ENCODE measurements around the gene TMEM184B.
"Not testable (repeated sequence)": the region's sequence is repeated elsewhere in the genome, so short reads cannot be mapped to it uniquely, and the experiment has no call there.

The TMEM184B gene

DNA sequence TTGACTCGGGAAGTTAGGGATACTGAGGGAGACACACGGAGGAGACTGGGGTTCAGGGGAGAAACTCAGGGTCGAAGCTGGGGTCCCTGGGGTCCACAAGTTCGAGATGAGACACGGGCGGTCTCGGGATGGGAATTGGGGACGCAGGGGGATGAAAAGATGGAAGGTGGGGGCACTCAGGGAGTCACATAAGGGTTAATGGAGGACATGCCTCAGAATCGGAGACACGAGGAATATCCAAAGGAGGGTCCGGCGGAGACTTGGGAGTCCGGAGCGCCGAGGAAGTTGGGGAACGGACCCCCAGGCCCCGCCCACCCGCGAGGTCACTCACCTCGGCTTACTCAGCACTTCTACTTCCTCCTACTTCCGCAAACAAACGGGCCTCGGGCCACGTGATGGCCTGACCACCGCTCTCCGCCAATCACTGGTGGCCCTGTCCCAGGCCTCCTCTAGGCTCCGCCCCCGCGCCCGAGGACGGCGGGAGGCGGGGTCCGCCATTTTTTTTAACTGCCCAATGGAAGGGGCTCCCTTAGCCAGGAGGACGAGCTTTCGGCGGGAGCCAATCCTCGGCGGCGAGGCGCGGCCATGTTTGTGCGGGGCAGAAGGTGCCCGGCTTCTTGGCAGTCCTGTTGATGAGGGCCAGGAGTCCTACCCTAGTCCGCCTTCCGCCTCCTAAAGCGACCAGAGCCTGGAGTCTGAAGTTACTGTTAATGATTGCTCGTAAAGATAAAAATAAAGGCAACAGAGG, 91.2 kb downstream of the TMEM184B start, which contains the start of gene PLA2G6:
TSS of gene PLA2G6 (minus strand) at position 378 of the 748 bp plus-strand sequence. CDS start 12,404 bp downstream, outside the sequence.
- peak; percentile 91 to 98 (median 94) for DNase-seq (ENCODE audit: low read depth in 3 of 3)

DNA sequence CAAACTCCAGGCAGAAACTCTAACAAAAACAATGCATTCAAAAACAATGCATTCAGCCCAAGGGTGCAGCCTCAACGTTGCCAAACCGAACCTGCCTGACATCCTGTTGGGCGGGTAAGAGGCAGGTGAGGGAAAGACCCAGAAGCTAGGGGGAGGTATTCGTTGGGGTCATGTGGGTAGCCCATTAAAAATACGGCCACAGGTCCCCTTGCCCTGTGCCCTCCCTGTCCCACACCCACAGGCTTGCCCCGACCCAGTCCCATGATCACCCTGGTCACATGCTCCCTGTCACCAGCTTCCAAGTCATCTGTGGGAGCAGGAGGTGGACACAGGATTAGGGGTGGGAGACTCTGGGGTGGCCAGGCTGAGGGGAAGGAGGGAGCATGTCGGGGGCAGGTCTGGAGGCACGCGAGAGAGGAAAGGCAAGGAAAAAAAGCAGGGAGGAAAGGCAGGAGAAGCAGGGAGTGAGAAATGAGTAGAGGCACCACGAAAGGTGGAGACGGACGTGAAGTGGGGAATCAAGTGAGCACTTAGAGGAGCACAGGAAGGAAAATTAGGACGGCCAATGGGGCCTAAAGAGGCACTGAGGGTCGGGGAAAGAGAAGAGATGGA, 91.9 kb downstream of the TMEM184B start:
- no peak for DNase-seq (ENCODE audit: low read depth in 3 of 3)

DNA sequence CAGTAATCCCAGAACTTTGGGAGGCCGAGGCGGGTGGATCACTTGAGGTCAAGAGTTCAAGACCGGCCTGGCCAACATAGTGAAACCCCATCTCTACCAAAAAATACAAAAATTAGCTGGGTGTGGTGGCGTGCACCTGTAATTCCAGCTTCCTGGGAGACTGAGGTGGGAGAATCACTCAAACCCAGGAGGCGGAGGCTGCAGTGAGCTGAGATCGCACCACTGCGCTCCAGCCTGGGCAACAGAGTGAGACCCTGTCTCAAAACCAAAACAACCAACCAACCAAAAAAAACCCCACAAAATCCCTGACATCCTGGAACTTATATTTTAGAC, 94.2 kb downstream of the TMEM184B start:
- not testable (repeated sequence) for DNase-seq (ENCODE audit: low read depth in 3 of 3)

DNA sequence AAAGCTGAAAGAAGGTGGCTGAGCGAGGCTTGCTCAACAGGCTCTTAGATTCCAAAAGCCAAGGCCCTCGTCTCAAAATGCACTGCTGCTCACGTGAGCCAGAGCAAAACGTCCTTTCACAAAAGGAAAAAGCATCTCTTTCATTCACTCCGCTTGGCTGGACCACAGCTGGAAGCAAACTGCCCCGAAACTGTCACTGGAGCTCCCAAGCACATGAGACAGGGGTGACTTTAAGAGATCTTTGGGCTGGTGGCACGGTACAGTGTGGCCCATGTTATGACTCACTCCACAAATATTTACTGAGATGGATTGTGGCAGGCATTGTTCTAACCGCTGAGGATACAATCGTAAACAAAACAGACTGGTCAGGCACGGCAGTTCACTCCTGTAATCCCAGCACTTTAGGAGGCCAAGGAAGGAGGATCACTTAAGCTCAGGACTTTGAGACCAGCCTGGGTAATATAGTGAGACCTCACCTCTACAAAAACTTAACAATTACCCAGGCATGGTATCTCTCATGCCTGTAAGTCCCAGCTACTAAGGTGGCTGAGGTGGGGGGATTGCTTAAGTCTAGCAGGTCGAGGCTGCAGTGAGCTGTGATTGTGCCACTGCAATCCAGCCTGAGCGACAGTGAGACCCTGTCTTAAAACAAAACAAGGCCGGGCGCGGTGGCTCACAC, 94.7 kb downstream of the TMEM184B start:
- no peak for DNase-seq (ENCODE audit: low read depth in 3 of 3)

DNA sequence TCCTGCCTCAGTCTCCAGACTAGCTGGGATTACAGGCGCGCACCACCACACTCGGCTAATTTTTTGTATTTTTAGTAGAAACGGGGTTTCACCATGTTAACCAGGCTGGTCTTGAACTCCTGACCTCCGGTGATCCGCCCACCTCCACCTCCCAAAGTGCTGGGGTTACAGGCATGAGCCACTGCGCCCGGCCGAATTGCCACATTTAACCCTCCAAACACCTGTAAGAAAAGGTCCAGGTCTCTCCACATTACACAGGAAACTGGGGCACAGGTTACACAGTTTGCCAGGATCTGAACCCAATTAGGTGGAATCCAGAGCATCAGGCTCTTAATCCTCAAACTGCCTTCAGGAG, 95.3 kb downstream of the TMEM184B start:
- DNase-seq (ENCODE audit: low read depth in 3 of 3) = not testable (repeated sequence)

DNA sequence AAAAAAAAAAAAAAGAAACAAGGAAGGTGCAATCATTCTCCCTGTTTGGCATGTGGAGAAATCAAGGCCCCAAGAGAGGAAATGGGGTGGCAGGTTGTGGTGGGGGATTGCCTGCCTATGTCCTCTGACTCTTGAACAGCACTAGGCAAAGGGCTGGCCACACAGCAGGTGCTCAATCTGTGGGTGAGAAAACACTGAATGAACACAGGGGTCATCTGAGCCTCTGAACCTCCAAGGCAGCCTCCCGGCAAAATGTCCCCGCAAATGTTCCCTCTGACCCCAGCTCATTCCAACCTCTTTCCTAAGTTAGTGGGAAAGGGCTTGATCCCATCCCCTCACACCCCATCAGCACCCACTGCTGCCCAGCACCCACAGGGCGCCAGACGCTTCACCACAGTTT, 95.8 kb downstream of the TMEM184B start:
- no peak for DNase-seq (ENCODE audit: low read depth in 3 of 3)

DNA sequence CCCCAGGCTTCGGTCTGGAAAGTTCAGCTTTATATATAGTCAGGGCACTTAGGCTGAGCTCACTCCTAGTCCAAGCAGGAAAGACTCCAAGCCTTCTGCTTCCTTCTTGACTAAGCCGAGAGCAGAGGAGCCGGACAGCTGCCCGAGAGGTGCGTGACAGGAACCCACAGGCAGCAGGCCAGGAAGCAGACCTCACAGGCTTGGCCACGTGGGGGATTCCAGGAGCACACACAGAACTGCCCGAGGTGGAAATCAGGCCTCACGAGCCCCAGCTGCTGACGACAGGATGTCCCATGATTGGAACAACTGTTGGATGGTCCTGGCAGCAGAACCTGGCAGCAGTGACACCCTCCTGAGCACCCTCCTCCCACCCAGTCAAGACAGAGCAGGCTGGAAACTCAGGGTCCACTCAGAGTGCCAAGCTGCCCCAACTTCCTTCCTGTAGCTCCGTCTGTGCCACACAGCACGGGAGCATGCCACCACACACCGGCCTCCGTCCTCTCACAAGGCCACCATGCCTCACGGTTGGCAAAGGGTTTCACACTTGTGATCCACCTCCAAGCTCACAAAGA, 96.6 kb downstream of the TMEM184B start:
- DNase-seq (ENCODE audit: low read depth in 3 of 3) = no peak

DNA sequence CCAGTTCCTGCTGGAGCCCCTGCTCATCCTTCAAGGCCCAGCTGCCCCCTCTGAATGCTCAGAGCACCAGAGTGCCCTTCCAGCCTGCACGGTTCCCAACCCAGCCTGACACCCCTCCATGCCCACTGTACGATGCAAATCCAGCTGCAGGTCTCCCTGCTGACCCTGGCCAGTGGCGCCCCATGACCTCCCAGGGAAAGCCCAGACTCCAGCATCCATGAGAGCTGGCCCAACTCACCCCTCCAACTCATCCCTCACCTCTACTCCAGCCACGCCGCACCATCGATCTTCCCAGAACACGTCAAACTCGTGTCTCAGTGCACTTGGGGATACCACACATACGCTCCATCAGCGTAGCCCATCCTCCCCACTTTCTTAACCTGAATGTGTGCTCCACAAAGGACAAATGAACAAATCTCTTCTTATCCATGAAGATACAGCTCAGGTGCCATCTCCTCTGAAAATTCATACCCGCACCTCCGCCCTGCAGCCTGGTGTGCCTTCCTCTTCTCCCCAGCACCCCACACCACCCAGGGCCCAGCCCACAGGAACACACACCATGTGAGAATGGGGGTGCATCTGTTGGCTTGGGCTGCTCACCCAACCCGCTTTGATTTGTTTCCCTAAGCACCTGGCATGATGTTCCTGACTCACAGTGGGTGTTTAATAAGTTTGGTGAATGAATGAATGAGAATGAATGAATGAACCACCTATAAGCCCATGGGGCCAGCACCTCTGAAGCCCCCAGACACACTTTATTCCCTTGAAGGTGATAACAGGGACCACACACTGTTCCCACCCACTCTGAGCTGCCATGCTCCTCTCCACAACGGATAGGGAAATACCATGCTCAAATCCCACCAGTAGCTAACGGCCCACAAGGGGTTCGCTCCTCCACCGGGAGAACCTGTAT, 97.3 kb downstream of the TMEM184B start:
- DNase-seq (ENCODE audit: low read depth in 3 of 3) = no peak

DNA sequence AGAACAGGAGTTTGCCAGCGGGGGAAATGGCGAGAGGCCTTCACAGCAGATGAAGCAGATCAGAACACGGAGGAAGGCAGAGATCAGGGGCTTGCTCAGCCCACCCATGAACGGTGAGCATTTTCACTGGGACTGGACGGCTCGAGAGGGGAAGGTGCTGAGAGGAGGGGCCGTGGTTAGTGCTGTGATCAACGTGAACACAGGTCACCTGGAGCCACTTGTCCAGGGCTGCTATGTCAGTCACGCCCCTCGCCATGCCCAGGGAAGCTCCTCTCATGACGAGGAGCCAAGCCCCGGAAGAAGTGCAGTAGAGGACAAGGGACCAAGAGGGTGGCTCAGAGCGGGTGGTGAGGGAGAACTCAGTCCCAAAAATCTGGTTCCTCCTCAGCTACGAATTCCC, 98.2 kb downstream of the TMEM184B start:
- DNase-seq (ENCODE audit: low read depth in 3 of 3) = no peak

DNA sequence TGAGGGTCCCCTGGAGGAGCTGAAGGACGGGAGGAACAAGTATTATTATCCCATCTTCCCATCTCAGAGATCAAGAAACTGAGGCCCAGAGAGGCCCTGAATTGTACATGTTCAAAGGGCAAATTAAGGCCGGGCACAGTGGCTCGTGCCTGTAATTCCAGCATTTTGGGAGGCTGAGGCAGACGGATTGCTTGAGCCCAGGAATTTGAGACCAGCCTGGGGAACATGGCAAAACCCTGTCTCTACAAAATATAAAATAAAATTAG, 99.2 kb downstream of the TMEM184B start:
- no peak for DNase-seq (ENCODE audit: low read depth in 3 of 3)

DNA sequence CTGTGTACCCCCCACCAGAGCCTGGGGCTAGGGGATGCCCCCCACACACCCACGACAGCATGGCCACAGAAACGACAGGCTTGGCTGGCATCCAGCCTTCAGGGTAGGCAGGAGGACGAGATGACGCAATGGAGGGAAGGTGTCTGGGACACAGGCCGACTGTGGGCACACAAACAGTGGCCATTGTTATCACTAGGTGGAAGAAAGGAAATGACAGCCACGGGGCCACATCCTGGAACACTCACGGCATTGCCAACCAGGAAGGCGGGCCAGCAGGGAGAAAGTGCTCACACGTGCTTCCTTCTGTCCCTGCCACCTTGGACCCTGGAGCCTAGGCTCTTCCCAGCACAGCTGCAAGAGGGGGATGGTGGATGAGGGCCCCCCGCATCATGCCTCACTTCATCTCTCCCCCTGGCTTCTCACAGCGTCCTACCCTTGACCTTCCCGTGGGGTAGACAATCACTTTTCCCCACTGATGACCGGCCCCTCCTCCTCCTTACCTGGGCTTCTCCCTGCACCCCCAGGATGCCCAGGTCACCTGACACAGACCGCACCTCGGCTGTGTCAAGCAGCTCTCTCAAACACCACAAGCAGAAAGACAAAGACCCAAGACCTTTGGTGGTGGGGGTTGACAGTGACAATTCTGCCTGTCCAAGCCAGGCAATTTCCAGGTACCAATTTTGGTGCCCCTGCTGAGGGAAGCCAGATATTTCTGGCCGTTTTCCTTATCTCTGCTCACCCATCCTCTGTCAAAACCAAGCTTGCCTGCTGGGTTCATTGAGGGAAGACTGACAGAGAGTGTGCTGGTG, 99.8 kb downstream of the TMEM184B start:
- DNase-seq (ENCODE audit: low read depth in 3 of 3) = no peak

DNA sequence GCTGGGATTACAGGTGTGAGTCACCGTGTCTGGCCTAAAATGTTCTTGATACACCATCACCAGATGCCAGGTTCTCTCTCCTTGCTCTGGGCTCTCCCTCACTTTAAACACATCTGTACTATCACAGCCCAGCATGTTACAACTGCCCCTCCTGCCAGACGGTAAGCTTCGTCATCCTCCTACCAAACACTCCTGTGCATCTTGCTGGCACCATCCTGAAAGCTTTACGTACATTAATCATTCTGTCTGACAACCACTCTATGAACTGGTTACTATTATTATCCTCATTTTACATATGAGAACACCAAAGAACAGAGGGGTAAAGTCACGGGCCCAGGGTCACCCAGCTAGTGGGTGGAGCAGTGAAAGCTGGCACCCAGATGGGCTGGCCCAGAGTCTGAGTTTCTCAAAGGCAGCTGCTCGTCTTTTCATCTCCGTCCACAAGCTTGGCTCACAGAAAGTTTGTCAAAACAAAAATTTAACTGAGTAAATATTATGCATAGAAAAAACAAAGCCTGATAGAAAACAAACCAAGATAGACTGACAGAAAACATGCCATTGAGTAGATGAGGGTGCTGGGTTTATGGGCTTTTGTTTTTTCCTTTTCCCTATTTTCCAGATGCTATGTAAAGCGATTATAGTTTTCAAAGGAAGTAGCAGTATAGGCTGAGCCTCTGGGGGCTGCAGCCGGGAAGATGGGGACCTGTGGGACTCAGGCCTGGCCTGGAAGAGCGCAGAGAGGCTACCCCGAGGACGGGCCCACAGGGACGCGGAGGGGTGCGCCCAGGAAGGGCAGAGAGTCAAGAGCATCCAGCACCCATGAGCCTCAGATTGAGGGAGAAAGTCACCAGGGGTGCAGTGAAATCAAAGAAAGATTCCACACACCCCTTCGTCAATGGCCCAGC, 100.6 kb downstream of the TMEM184B start:
- DNase-seq (ENCODE audit: low read depth in 3 of 3) = no peak

DNA sequence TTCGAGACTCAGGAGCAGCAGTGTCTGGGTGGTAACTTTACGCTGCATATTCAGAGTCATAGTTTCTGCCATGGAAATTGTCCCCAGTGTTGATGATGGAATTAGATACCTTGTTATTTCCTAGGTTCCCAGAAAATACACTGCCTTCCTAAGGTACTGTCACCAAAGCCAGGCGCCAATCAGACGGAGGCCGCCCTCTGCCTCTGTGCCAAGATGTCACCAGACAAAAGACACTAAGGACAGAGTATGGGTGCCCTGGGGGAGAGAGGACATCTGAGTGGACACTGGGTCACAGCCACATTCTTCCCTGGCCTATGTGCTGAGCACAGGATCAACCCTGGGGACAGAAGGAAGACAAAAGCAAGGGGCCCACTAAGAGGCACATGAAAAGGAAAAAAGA, 102.3 kb downstream of the TMEM184B start:
- DNase-seq (ENCODE audit: low read depth in 3 of 3) = no peak
